ENCODE data around the gene CACNB2. TPM values are rescaled to one million over a fixed set of nuclear protein-coding genes. Genes with fewer than 3 reads are reported as not detected.

CACNB2 gene
- total and polyA plus RNA-seq, 12 donors, result 4.3 to 82.3 (median 12.9) TPM

- no peaks in the 10 kb centered on the region for H3K4me1 ChIP-seq (replicated peaks in 1 of 2)
- no peaks in the 10 kb centered on the region for H3K27me3 ChIP-seq
- no peak for TF ChIP-seq POLR2A (IDR thresholded peaks at IDR 0.05)
- TF ChIP-seq CTCF (IDR thresholded peaks at IDR 0.05), result no peak
- H3K9me3 ChIP-seq (replicated peaks in 1 of 3), result no peaks in the 10 kb centered on the region
- intact Hi-C loops (cut with DNase I), result no loop called here
- no peak overlapping the region for H3K4me3 ChIP-seq
- H3K27ac ChIP-seq, result no peak overlapping the region
- no peaks in the 10 kb centered on the region for H3K36me3 ChIP-seq (replicated peaks in 1 of 2)
- WGBS, 4 donors, result 67 to 78% (median 70%) methylated on average over 5 of the region's 5 CpGs
- DNase-seq, result no peak
These were observed 185.8 kb downstream of the CACNB2 start for GRCh38 chr10:18325889-18326531.

- TF ChIP-seq CTCF (IDR thresholded peaks at IDR 0.05) (no peak), POLR2A (IDR thresholded peaks at IDR 0.05) (no peak)
- 82 to 96% (median 93%) methylated on average over 2 of the region's 2 CpGs for WGBS, 4 donors
- Histone ChIP-seq H3K9me3 (replicated peaks in 1 of 3) (no peaks in the 10 kb centered on the region), H3K4me3 (no peak overlapping the region), H3K27ac (no peak overlapping the region), H3K4me1 (replicated peaks in 1 of 2) (no peaks in the 10 kb centered on the region), H3K36me3 (replicated peaks in 1 of 2) (no peaks in the 10 kb centered on the region), H3K27me3 (no peaks in the 10 kb centered on the region)
- no peak for DNase-seq
- intact Hi-C loops (cut with DNase I), result no loop called here
These were observed 188.7 kb downstream of the CACNB2 start for GRCh38 chr10:18328941-18329340.

- Histone ChIP-seq H3K27ac (no peak overlapping the region), H3K36me3 (replicated peaks in 1 of 2) (no peaks in the 10 kb centered on the region), H3K4me1 (replicated peaks in 1 of 2) (no peaks in the 10 kb centered on the region), H3K27me3 (no peaks in the 10 kb centered on the region), H3K9me3 (replicated peaks in 1 of 3) (no peaks in the 10 kb centered on the region), H3K4me3 (no peak overlapping the region)
- no peak for TF ChIP-seq POLR2A (IDR thresholded peaks at IDR 0.05)
- no peak for TF ChIP-seq CTCF (IDR thresholded peaks at IDR 0.05)
- intact Hi-C loops (cut with DNase I), result no loop called here
- no peak for DNase-seq
- 79 to 88% (median 87%) methylated on average over 4 of the region's 4 CpGs for WGBS, 4 donors
These were observed 191.8 kb downstream of the CACNB2 start for GRCh38 chr10:18332048-18332447.

- Histone ChIP-seq H3K36me3 (replicated peaks in 1 of 2) (no peaks in the 10 kb centered on the region), H3K27ac (no peak overlapping the region), H3K9me3 (replicated peaks in 1 of 3) (no peaks in the 10 kb centered on the region), H3K4me3 (no peak overlapping the region), H3K4me1 (replicated peaks in 1 of 2) (no peaks in the 10 kb centered on the region), H3K27me3 (no peaks in the 10 kb centered on the region)
- WGBS, 4 donors, result 91 to 93% (median 92%) methylated on average over 1 of the region's 1 CpG
- TF ChIP-seq POLR2A (IDR thresholded peaks at IDR 0.05), result no peak
- TF ChIP-seq CTCF (IDR thresholded peaks at IDR 0.05), result no peak
- intact Hi-C loops (cut with DNase I), result no loop called here
- DNase-seq, result no peak
These were observed 192.3 kb downstream of the CACNB2 start for GRCh38 chr10:18332484-18332883.

Measured in adrenal gland (tissue), 12 donors.